Natural killer cell (primary cell): Measurements from ENCODE around the gene NCEH1. TPM values are rescaled to one million over a fixed set of nuclear protein-coding genes. Genes with fewer than 3 reads are reported as not detected.

Experiments
- ATAC-seq, 3 donors: fragments of 150-1000 bp in 2 of 3; fragments of 200-7000 bp in 1 of 3; cut with Tn5 transposase; 1 replicate in 1 of 3; 2 replicates in 2 of 3; pipeline ENCODE4 v1.10.0; 2021; ENCODE audit warnings: mild to moderate bottlenecking in 2 of 3, moderate library complexity in 2 of 3
- DNase-seq, 2 donors: peaks; one replicate each; pipeline versions ENCODE4 v3.0.0 to v3.0.0-alpha.2; 2013 to 2021; ENCODE audit warnings: mixed read lengths in 1 of 2
- H3K27ac ChIP-seq: one replicate; pipeline ENCODE4 v1.5.1; 2013; ENCODE audit warnings: mild to moderate bottlenecking, low read length
- H3K27me3 ChIP-seq: one replicate; pipeline ENCODE4 v1.6.1; 2013; ENCODE audit warnings: low read length; ENCODE audit not compliant: control insufficient read depth, insufficient read depth
- H3K36me3 ChIP-seq: one replicate; pipeline ENCODE4 v1.6.1; 2013; ENCODE audit warnings: low read length; ENCODE audit not compliant: control insufficient read depth, insufficient read depth
- H3K4me1 ChIP-seq: one replicate; pipeline ENCODE4 v1.6.1; 2013; ENCODE audit warnings: low read length; ENCODE audit not compliant: control insufficient read depth, insufficient read depth
- H3K4me3 ChIP-seq: one replicate; pipeline ENCODE4 v1.5.1; 2013; ENCODE audit warnings: low read length
- H3K9me3 ChIP-seq: one replicate; pipeline ENCODE4 v1.6.1; 2013; ENCODE audit warnings: low read length; ENCODE audit not compliant: control insufficient read depth, insufficient read depth
- H3K27ac Mint-ChIP-seq, 2 donors: one replicate each; pipeline ENCODE4 v1.8.0; 2022; ENCODE audit warnings: mild to moderate bottlenecking in 2 of 2, mixed read lengths in 2 of 2, moderate library complexity in 1 of 2
- H3K27me3 Mint-ChIP-seq, 2 donors: one replicate each; pipeline ENCODE4 v1.8.0; 2022; ENCODE audit warnings: low read depth in 2 of 2, mixed read lengths in 2 of 2
- H3K36me3 Mint-ChIP-seq: one replicate; pipeline ENCODE4 v1.8.0; 2022; ENCODE audit warnings: mixed read lengths
- H3K4me1 Mint-ChIP-seq, 2 donors: one replicate each; pipeline ENCODE4 v1.8.0; 2022; ENCODE audit warnings: mixed read lengths in 2 of 2
- H3K4me3 Mint-ChIP-seq: one replicate; pipeline ENCODE4 v1.8.0; 2022; ENCODE audit warnings: mild to moderate bottlenecking, moderate library complexity, mixed read lengths
- H3K9me3 Mint-ChIP-seq, 2 donors: one replicate each; pipeline ENCODE4 v1.8.0; 2022; ENCODE audit warnings: mixed read lengths in 2 of 2
- CTCF ChIP-seq: fragments of 200-600 bp; IDR thresholded peaks from one replicate; pipeline ENCODE4 v1.8.0; 2022; ENCODE audit warnings: antibody characterized with exemption
- WGBS: methylation state at CpG from one replicate; pipeline ENCODE4 v1.1.7; 2013; ENCODE audit warnings: missing lambda C conversion rate; ENCODE audit not compliant: insufficient coverage; 5-methylcytosine and 5-hydroxymethylcytosine counted together
- intact Hi-C: fragments of 100-400 bp; cut with micrococcal nuclease; formaldehyde crosslinking; loops from one replicate; pipeline ENCODE4 v1.14.2; 2022
- total RNA-seq, 4 donors: library from RNA; stranded (reverse); fragments of 120-200 nt in 1 of 4; gene quantifications; one replicate each; pipeline versions ENCODE4 v1.2.3 to v1.2.4, GENCODE V29; 2013 to 2022

NCEH1 gene
- total RNA-seq, 3 donors from 2014 or later (not counting 1 experiment from before 2014, with no cell fraction given), result 3.5 to 6.8 (median 5.3) TPM

- intact Hi-C loops, result no loop called here
- peak; percentile 60 to 67 (median 66) for ATAC-seq
These were observed 87.8 kb downstream of the NCEH1 start for GRCh38 chr3:172622916-172623700.

GRCh38 chr3:172622156-172622555, 88.7 kb downstream of the NCEH1 start:
- Mint-ChIP-seq H3K4me3 (no peak overlapping the region), H3K27ac (no peak overlapping the region)

More at GRCh38 chr3:172622916-172623700, 87.8 kb downstream of the NCEH1 start:
- H3K36me3 ChIP-seq, result no peaks in the 10 kb centered on the region
- peak; percentile 85 for TF ChIP-seq CTCF
- H3K27ac ChIP-seq, result no peak overlapping the region
- Mint-ChIP-seq H3K27me3 (no peaks in the 10 kb centered on the region), H3K9me3 (no peaks in the 10 kb centered on the region), H3K4me1 (peaks cover 7 to 8% of the 10 kb centered on the region in 2 donors), H3K27ac (no peak overlapping the region), H3K36me3 (no peaks in the 10 kb centered on the region), H3K4me3 (no peak overlapping the region)
- H3K4me3 ChIP-seq, result no peak overlapping the region
- H3K9me3 ChIP-seq, result no peaks in the 10 kb centered on the region
- H3K27me3 ChIP-seq, result no peaks in the 10 kb centered on the region
- no peaks in the 10 kb centered on the region for H3K4me1 ChIP-seq
- DNase-seq, result peak in 1 of 2 donors; percentile 72
- WGBS, result 76% methylated on average over 4 of the region's 10 CpGs

DNA sequence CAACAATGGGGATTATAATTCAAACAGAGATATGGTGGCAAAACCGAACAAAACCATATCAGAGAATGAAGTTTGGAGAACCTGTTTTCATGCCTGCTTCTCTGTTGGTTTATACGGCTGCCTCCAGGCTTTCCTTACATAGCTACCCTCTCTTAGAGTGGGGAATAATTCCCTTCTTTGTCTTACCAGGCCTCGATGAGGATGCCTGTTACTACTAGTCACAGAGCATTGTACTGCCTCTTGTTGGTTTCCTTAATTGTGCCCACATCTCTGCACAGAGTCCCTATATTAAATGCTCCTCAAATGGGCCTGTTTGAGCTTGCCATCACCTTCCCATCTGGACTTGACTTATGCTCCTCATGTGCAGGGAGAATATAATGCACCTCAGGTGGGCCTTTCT, 92.9 kb downstream of the NCEH1 start:
- H3K27ac ChIP-seq, result no peak overlapping the region
- no peaks in the 10 kb centered on the region for H3K27me3 Mint-ChIP-seq
- H3K4me1 ChIP-seq, result peaks cover 15% of the 10 kb centered on the region

More at GRCh38 chr3:172622156-172622555, 88.7 kb downstream of the NCEH1 start:
- Histone ChIP-seq H3K36me3 (no peaks in the 10 kb centered on the region), H3K4me3 (no peak overlapping the region), H3K9me3 (no peaks in the 10 kb centered on the region), H3K4me1 (no peaks in the 10 kb centered on the region), H3K27me3 (no peaks in the 10 kb centered on the region), H3K27ac (no peak overlapping the region)
- Mint-ChIP-seq H3K27me3 (no peaks in the 10 kb centered on the region), H3K9me3 (no peaks in the 10 kb centered on the region), H3K4me1 (peaks cover 7 to 9% of the 10 kb centered on the region in 2 donors), H3K36me3 (no peaks in the 10 kb centered on the region)
- ATAC-seq, result no peak
- no peak for TF ChIP-seq CTCF
- intact Hi-C loops, result no loop called here
- no peak for DNase-seq
- WGBS, result 25% methylated on average over 1 of the region's 2 CpGs

More for the DNA sequence above, 92.9 kb downstream of the NCEH1 start:
- Histone ChIP-seq H3K27me3 (no peaks in the 10 kb centered on the region), H3K4me3 (no peak overlapping the region), H3K36me3 (no peaks in the 10 kb centered on the region), H3K9me3 (peaks cover 14% of the 10 kb centered on the region)
- H3K36me3 Mint-ChIP-seq, result no peaks in the 10 kb centered on the region
- WGBS, result 85% methylated on average over 3 of the region's 3 CpGs
- no peaks in the 10 kb centered on the region for H3K9me3 Mint-ChIP-seq
- intact Hi-C loops, result no loop called here
- no peak for TF ChIP-seq CTCF
- ATAC-seq (no peak), DNase-seq (no peak)
- H3K4me3 Mint-ChIP-seq, result no peak overlapping the region
- peaks cover 28 to 29% of the 10 kb centered on the region in 2 donors for H3K4me1 Mint-ChIP-seq
- no peak overlapping the region for H3K27ac Mint-ChIP-seq
